Measurements from ENCODE around the gene EEF1A2.

GRCh38 chr20:63487781-63488241, 11.1 kb downstream of the EEF1A2 start:
- TF ChIP-seq CTCF (IDR thresholded peaks at IDR 0.05; ENCODE audit: borderline replicate concordance, extremely low read depth, low read length, poor library complexity, severe bottlenecking) (no peak), EZH2 (IDR thresholded peaks at IDR 0.05; ENCODE audit: borderline replicate concordance, low read depth, low read length, severe bottlenecking) (no peak)

Measured in DND-41 (cell line).